Liver (tissue), 9 donors: ENCODE results near the gene GOLGA6A. TPM values are rescaled to one million over a fixed set of nuclear protein-coding genes. Genes with fewer than 3 reads are reported as not detected.
A peak's percentile ranks its signal among the peaks of the same experiment; 100 is the strongest.
"Not testable (repeated sequence)": the region's sequence is repeated elsewhere in the genome, so short reads cannot be mapped to it uniquely, and the experiment has no call there.

Source experiments
- DNase-seq: peaks from one replicate; pipeline ENCODE4 v3.0.0-alpha.2; 2017; ENCODE audit warnings: low spot score
- H3K27ac ChIP-seq, 2 donors: one replicate each; pipeline ENCODE4 v1.7.0; 2013; ENCODE audit warnings: inconsistent platforms in 2 of 2, low read length in 2 of 2, control low read depth in 1 of 2, low read depth in 1 of 2, mild to moderate bottlenecking in 1 of 2
- H3K27me3 ChIP-seq, 4 donors: one replicate each; pipeline versions ENCODE4 v1.6.1 to v1.7.0; 2013; ENCODE audit warnings: low read length in 3 of 4, inconsistent platforms in 1 of 4, mild to moderate bottlenecking in 1 of 4, moderate library complexity in 1 of 4; ENCODE audit not compliant: control insufficient read depth in 4 of 4, insufficient read depth in 4 of 4
- H3K36me3 ChIP-seq, 4 donors: one replicate each; pipeline versions ENCODE4 v1.6.1 to v1.7.0; 2013; ENCODE audit warnings: low read length in 3 of 4, mild to moderate bottlenecking in 3 of 4, low read depth in 1 of 4, moderate library complexity in 1 of 4; ENCODE audit not compliant: control insufficient read depth in 4 of 4, insufficient read depth in 3 of 4
- H3K4me1 ChIP-seq, 4 donors: one replicate each; pipeline versions ENCODE4 v1.6.1 to v1.7.0; 2013; ENCODE audit warnings: low read length in 3 of 4, mild to moderate bottlenecking in 3 of 4, moderate library complexity in 1 of 4; ENCODE audit not compliant: control insufficient read depth in 4 of 4, insufficient read depth in 4 of 4
- H3K4me3 ChIP-seq, 3 donors: one replicate each; pipeline versions ENCODE4 v1.6.1 to v1.7.0; 2013; ENCODE audit warnings: low read length in 3 of 3, control low read depth in 1 of 3, low read depth in 1 of 3, mild to moderate bottlenecking in 1 of 3
- H3K9ac ChIP-seq, 2 donors: one replicate each; pipeline ENCODE4 v1.7.0; 2013; ENCODE audit warnings: low read length in 2 of 2, mild to moderate bottlenecking in 2 of 2, moderate library complexity in 2 of 2, control low read depth in 1 of 2, low read depth in 1 of 2
- H3K9me3 ChIP-seq, 4 donors: one replicate each; pipeline versions ENCODE4 v1.6.1 to v1.7.0; 2013; ENCODE audit warnings: low read length in 3 of 4; ENCODE audit not compliant: control insufficient read depth in 4 of 4
- GABPA ChIP-seq, 2 donors: IDR thresholded peaks in 1 of 2; conservative IDR thresholded peaks in 1 of 2; 2 replicates each; pipeline ENCODE4 v1.6.1; 2016; ENCODE audit warnings: antibody characterized with exemption in 2 of 2, mild to moderate bottlenecking in 1 of 2, moderate library complexity in 1 of 2
- HNF4A ChIP-seq, 2 donors: conservative IDR thresholded peaks; 2 replicates each; pipeline ENCODE4 v1.6.1; 2016; ENCODE audit warnings: antibody characterized with exemption in 2 of 2, mild to moderate bottlenecking in 2 of 2
- MAX ChIP-seq: IDR thresholded peaks from 2 replicates; pipeline ENCODE4 v1.6.1; 2016; ENCODE audit warnings: antibody characterized with exemption
- RXRA ChIP-seq, 2 donors: IDR thresholded peaks; 2 replicates each; pipeline ENCODE4 v1.6.1; 2017 to 2018; ENCODE audit warnings: antibody characterized with exemption in 2 of 2, mild to moderate bottlenecking in 1 of 2
- YY1 ChIP-seq: IDR thresholded peaks from 2 replicates; pipeline ENCODE4 v1.6.1; 2016; ENCODE audit warnings: antibody characterized with exemption, mild to moderate bottlenecking
- ZBTB33 ChIP-seq: IDR thresholded peaks from 2 replicates; pipeline ENCODE4 v1.6.1; 2016; ENCODE audit warnings: antibody characterized with exemption
- WGBS: extraction: QIAGEN DNeasy Blood & Tissue Kit; methylation state at CpG from one replicate; pipeline ENCODE4 v1.1.7; 2013; 5-methylcytosine and 5-hydroxymethylcytosine counted together
- polyA plus RNA-seq, 2 donors: library from polyadenylated mRNA; stranded (reverse) in 1 of 2; unstranded in 1 of 2; fragments of 200-250 nt in 1 of 2; fragments of >200 nt in 1 of 2; fragmentation: Nextera tagmentation in 1 of 2; extraction: Ambion mirVana in 1 of 2; gene quantifications; one replicate each; pipeline versions ENCODE4 v1.2.1 to v1.2.3, GENCODE V29; 2013 to 2015
- total RNA-seq, 2 donors: library from RNA; depleted of rRNA; stranded (reverse); fragments of >200 nt; gene quantifications; one replicate each; pipeline ENCODE4 v1.2.3, GENCODE V29; 2014
- donor health status: healthy.
- donor health status: healthy.
- donor health status: healthy.
- donor health status: healthy.
- donor health status: healthy.

The GOLGA6A gene
- total and polyA plus RNA-seq, 4 donors: 0.06 to 1.4 (median 0.63) TPM

GRCh38 chr15:74099963-74100733 lies 17.8 kb upstream of the GOLGA6A start:
- TF ChIP-seq GABPA (IDR thresholded peaks at IDR 0.05 in 1 of 2, conservative IDR thresholded peaks at IDR 0.05 in 1 of 2): peak in 1 of 2 donors; percentile 82
- peak; percentile 40 for TF ChIP-seq MAX
- TF ChIP-seq ZBTB33: peak; percentile 96
- TF ChIP-seq YY1: peak; percentile 32
- TF ChIP-seq RXRA (IDR thresholded peaks at IDR 0.05): peak in 1 of 2 donors; percentile 16
- TF ChIP-seq HNF4A (conservative IDR thresholded peaks at IDR 0.05): peak in 1 of 2 donors; percentile 6
- H3K27me3 ChIP-seq, H3K36me3 ChIP-seq, H3K9ac ChIP-seq, H3K9me3 ChIP-seq, H3K4me1 ChIP-seq: not testable (repeated sequence)
- WGBS: 4% methylated on average over 35 of the region's 45 CpGs
- H3K27ac ChIP-seq: peak overlapping the region; percentile 13 to 18
- peak overlapping the region; percentile 44 to 69 (median 53) for H3K4me3 ChIP-seq
- DNase-seq: peak; percentile 84

GRCh38 chr15:74096753-74097474 lies 14.6 kb upstream of the GOLGA6A start:
- H3K9me3 ChIP-seq, H3K36me3 ChIP-seq, H3K4me1 ChIP-seq, DNase-seq, H3K27ac ChIP-seq, H3K27me3 ChIP-seq, H3K4me3 ChIP-seq, H3K9ac ChIP-seq: not testable (repeated sequence)
- WGBS: no CpG with 5 or more reads among the region's 27 CpGs

- H3K27me3 ChIP-seq, H3K27ac ChIP-seq, H3K4me3 ChIP-seq, H3K36me3 ChIP-seq, H3K9ac ChIP-seq, H3K4me1 ChIP-seq, H3K9me3 ChIP-seq, DNase-seq: not testable (repeated sequence)
- WGBS: 95% methylated on average over 8 of the region's 10 CpGs
Observed at GRCh38 chr15:74095610-74096009, 13.3 kb upstream of the GOLGA6A start.

GRCh38 chr15:74094567-74094966 lies 12.2 kb upstream of the GOLGA6A start:
- not testable (repeated sequence) for H3K4me3 ChIP-seq

GRCh38 chr15:74075781-74076180 lies 6.6 kb downstream of the GOLGA6A start:
- DNase-seq, H3K27ac ChIP-seq, H3K4me3 ChIP-seq, H3K4me1 ChIP-seq, H3K36me3 ChIP-seq, H3K27me3 ChIP-seq, H3K9me3 ChIP-seq, H3K9ac ChIP-seq: not testable (repeated sequence)
- 84% methylated on average over 9 of the region's 9 CpGs for WGBS

More at GRCh38 chr15:74094567-74094966, 12.2 kb upstream of the GOLGA6A start:
- no CpG with 5 or more reads among the region's 2 CpGs for WGBS
- not testable (repeated sequence) for H3K27ac ChIP-seq, H3K9ac ChIP-seq, H3K36me3 ChIP-seq, H3K27me3 ChIP-seq, H3K9me3 ChIP-seq, H3K4me1 ChIP-seq, DNase-seq
